GM18520 (cell line): ENCODE results near the gene MUC4.
"Not testable (repeated sequence)": the region's sequence is repeated elsewhere in the genome, so short reads cannot be mapped to it uniquely, and the experiment has no call there.

Experiments used
- ATAC-seq: cut with Tn5 transposase; IDR thresholded peaks from one replicate; pipeline ENCODE4 v1.9.1; 2021; ENCODE audit not compliant: unreplicated experiment

Gene MUC4

DNA sequence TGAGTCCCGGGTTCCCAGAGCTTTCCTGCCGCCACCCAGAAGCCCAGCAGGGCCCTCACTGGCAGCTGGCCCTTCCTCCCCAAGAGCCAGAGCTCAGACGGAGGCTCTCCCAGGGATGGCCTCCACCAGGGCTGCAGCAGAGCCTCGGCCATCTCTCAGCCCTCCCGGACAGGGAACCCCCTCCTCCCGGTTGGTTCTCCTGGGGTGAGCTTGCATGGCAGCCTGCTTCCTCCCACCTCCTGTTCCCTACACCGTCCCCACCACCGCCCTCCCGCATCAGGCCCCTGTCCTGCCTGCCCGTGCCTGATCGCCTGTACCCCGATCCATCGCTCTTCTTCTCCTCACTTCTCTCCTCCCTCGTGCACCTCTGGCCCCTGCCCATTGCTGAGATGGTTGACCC lies 24.1 kb upstream of the MUC4 start:
- no peak for ATAC-seq

DNA sequence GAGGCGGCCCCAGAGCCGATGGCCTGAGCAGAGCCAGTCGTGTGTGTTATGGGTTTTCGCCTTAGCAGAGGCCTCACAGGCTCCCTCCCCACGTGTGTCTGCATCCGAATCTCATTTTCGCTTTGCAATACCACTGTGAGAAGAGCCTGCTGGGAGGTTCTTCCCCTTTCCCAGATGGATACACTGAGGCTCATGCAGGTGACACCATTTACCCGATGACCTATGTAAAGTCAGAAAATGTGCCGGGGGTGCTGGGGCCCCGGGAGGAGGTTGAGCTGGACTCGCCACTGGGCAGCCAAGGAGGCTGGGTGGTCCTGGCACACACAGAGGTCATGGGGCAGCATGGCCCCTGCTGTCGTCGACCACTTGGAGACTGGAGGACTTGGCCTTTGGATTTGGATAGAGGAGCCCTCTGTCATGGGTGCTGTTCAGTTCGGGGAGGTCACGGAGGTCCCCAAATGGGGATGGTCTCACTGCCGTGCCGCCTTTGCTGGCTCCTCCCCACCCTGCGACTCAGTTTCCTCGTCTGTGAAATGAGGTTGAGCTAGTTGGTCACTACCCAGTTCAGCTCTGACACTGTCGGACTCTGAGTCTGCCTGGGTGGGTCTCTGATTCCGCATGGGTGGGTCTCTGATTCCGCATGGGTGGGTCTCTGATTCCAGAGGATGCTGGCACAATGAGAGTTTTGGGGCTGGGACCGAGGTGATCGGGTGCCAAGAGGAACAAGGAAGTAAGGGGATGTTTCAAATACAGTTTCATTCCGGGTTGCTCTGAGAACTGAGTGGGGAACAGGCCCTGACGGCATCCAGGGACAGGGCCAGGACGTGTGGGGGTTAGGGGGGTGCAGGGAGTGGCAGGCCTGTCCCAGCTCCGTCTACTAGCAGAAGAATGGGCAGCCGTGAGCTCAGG lies 23.2 kb upstream of the MUC4 start:
- ATAC-seq = no peak

DNA sequence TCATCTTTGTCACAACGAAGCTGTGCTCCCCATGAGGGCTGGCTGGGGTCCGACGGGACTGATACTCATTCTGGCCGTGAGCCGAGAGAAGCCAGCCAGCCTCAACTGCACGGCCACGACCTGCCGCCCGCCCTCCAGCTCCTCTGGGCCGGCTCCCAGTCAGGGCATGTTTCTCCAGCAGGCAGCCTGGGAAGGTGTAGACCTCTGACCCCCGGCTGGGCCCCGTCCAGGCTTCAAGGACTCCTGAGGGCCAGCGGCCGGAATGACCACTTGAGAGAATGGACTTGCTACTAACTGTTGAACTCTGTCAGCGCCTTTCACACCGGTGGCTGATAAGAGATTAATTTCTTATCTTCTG lies 18.1 kb upstream of the MUC4 start:
- no peak for ATAC-seq

DNA sequence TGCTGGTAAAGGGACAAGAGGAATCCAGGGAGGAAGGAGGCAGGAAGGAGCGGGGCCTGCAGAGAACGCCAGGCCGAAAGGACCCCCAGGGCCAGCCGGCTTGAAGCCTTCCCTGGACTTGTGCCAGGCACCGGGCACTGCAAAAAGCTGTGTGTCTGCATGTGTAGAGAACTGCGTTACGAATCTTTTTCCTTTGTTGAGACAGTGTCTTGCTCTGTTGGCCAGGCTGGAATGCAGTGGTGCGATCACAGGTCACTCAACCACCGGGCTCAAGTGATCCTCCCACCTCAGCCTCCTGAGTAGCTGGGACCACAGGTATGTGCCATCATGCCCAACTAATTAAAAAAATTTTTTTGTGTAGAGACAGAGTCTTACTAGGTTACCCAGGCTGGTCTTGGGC lies 17.0 kb upstream of the MUC4 start:
- no peak for ATAC-seq

DNA sequence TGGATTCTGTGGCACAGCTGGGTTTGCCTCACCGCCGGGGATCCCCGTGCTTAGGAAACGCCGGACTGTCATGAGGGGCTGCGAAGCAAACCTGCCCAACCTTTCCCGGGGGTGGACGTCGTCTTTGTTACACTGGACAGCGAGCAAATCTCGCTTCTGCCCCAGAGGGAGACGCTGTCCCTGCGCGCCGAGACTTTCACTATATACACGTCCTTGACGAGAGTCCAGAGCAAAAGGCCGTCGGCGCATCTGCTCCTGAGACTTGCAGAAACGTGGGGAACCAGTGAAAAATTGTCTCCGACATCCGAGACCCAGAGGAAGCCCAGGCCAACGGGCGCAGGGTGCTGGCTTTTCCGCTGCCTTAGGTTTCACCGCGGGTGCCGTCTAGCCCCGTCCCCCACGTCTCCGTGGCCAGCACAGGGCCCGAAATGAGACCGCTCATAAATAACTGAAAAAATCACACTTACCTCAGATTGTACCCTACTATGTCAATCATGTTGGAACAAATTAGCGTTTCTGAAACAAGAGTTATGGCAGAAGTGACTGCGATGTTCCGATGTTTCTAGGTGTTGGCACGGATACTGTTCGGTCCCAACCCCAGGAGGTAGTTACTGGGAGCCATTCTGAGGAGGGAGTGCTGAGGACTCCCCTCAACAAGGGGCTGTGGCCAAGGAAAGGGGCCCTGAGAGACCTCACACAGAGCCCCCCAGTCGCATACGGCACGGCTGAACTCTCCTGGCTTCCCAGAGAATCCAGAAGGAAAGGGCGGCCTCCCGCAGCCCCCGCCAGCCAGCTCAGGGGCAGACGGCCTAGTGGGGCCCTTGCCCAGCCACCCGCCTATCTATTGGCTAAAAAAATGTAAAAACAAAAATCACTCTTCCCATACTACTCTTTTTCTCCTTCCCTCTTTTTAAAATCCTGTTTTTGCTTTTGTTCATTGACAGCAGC lies 14.4 kb upstream of the MUC4 start:
- no peak for ATAC-seq

DNA sequence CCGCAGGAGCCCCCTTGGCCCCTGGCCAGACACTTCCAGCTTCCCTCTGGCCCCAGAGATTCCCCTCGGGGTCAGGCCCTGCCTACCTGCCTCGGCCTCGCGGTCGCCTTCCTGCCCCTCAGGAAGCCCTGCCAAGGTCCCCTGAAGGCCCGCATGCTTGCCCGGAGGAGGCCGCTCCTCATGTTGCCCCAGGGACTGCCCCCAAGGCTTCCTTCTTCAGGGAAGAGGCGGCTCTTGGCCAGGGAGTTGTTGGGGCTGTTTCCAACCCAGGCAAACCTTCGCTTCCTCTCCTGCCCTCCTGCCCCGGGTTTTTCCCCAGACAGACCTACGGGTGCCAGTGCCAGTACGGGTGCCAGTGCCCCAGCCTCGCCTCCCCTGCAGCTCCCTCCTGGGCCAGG lies 13.5 kb upstream of the MUC4 start:
- ATAC-seq = no peak

DNA sequence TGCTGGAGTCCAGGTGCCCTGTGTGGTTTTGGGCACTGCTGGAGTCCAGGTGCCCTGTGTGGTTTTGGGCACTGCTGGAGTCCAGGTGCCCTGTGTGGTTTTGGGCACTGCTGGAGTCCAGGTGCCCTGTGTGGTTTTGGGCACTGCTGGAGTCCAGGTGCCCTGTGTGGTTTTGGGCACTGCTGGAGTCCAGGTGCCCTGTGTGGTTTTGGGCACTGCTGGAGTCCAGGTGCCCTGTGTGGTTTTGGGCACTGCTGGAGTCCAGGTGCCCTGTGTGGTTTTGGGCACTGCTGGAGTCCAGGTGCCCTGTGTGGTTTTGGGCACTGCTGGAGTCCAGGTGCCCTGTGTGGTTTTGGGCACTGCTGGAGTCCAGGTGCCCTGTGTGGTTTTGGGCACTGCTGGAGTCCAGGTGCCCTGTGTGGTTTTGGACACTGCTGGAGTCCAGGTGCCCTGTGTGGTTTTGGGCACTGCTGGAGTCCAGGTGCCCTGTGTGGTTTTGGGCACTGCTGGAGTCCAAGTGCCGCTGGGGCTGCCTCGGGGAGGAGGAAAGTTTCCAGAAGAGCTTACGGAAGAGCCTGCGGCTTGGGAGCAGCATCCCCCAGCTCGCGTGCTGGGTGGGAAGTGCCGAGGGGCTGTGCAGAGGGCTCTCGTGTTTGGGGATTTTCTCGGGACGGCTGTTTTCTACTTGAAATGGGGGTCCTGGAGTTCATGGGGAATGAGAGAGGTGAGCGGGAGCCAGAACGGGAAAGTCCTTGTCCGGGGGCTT lies 12.9 kb upstream of the MUC4 start:
- not testable (repeated sequence) for ATAC-seq

DNA sequence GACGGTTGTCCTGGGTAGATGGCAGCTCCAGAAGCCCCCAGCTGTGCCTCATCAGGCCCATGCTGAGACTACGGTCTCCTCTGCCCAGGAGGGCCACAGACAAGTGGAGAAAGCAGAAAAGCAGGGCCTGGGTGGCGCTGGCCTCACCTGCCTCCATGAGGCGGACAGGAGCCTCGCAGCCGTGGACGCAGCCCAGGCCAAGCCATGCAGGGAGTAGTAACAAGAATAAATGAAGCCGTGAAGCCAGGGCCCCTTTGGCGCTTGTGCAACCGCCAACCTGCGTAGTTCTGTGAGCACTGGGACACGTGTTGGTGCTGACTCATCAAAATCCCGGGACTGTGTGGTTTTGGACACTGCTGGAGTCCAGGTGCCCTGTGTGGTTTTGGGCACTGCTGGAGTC lies 12.3 kb upstream of the MUC4 start:
- ATAC-seq = no peak

DNA sequence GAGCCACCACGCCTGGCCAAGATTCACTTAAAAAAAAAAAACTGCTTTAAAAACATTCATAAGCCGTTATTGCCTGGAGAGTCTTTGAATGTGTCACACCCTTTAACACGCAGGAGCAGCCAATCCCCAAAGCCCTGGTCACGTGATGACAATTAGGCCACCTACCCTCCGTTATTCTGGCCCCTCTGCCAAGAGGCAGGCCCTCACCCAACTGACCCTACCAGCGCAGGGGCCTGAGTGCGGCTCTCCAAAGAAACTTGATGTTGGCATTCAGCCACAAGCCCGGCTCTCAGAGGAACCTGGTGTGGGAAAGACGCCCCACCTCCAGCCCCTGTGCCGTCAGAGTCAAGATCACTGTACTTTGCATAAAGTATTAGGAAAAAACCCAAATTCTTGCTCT lies 11.6 kb upstream of the MUC4 start:
- ATAC-seq = no peak

DNA sequence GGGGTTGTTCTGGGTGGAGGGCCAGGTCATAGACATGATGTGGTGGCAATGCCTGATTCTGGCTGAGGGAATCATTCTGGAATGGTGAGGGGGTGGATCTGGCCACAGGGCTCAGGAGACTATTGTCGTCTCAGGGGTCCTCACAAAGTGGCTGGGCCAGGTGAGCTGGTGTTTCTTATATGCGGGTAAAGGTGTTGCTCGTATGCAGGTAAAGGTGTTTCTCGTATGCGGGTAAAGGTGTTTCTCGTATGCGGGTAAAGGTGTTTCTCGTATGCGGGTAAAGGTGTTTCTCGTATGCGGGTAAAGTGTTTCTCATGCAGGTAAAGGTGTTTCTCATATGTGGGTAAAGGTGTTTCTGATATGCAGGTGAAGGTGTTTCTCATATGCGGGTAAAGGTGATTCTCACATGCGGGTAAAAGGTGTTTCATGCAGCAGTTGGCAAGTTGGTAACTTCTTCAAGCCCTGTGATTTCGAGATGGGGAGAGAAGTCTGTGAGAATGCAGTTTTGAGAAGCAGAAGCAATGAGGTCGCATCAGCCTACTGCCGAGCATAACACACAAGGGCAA lies 10.5 kb upstream of the MUC4 start:
- ATAC-seq = no peak

DNA sequence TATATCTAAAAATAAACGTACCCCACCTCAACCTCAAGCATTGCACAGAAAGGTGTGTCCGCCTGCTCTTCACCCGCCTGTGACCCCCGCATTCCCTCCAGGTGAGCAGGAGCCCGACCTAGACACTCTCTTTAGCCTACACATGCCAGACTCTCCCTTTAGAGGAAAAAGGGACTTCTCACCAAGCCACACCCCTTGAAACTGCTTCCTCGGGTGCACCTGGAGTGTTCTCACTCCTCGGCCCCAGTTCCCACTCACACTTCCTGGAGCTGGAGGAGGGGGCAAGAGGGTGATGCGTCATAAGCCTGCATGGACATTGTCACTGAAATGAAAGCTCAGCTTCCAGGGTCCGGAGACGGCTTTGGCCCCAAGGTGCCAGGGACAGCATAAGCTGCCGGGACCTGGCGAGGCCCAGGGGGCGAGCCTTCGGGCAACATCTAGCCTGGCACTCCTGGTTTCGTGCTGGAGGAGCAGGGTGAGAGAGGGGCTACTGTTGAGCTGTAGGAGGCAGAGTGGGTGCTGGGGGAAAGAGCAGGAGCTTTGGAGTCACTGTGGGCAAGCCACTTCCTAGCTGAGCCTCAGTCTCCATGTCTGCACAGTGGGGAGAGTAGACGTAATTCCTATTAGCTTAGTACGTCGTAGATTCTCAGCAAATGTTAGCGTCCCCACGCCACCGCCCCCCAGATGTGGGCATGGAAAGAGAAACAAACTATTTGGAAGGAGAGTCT lies 9.8 kb upstream of the MUC4 start:
- no peak for ATAC-seq

DNA sequence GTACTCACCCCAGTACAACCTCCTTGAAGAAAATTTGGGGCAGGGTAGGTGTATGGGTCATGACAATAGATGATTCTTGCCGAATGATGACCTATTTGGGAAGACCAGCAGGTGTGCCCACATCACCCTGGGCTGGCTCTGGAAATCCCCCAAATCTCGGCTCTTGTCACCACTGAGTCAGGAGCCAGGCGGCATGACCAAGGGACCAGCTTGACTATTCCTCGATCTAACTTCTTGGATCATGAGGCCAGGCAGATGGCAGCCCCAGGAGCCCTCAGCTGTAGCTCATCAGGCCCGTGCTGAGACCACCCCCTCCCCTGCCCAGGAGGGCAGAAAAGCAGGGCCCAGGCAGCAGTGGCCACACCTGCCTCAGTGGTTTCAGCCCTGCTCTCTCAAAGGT lies 9.2 kb upstream of the MUC4 start:
- no peak for ATAC-seq

DNA sequence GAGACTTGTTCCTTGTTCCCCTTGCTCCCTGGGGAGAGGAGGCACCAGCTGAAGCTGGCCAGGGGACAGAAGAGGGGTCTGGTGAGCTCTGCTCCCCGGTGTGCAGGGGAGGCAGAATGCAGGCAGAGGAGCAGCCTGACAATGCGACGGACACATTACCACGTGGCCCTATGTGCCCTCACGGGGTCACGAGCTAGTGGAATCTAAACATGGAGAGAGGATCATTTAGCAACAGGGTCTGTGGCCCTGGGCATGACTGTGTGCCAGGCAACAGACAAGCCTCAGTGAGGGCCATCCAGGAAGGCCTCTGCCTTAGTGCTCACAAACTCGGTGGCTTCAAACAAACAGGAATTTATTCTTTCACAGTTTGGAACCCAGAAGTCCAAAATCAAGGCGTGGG lies 8.5 kb upstream of the MUC4 start:
- ATAC-seq = no peak

DNA sequence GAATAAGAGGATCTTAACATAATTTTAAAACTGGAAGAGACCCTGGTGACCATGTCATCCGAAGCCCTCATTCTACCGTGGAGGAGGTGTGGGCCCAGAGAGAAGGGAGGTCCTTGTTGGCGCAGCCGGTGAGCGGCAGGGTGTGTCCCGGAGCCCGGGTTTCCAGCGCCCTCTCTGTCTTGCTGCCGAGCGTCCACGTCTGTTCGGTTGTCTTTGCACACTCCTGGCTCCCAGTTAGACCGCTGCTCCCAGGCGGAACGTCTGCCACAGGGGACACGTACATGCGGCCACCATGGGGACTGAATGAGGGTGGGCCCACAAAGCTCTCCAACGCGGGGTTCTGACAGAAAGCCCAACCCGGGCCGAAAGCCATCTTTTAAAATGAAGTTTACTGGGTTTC lies 6.6 kb upstream of the MUC4 start:
- ATAC-seq = no peak

DNA sequence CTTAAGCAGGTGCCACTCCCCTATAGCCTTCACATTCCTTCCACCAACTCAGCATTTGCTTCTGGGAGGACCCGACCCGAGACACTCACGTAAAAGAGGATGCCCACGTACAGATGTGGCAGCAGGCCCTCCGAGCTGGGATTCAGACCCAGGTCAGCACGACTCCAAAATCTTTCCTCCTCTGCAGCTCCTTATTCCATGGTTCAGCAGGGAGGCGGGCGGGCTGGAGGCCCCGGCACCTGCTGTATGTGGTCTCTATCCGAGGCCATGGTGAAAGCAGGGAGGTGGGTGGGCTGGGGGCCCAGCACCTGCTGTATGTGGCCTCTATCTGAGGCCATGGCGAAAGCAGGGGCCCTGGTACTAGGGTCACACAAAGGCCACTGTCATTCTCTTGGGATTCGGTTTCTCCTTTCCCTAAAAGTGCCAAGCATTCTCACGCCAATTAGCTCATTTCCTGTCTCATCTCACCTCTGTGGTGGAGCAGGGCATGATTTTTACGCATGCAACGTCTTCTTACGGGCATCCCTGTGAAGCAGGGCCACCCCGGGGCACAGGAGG lies 5.9 kb upstream of the MUC4 start:
- ATAC-seq = no peak

DNA sequence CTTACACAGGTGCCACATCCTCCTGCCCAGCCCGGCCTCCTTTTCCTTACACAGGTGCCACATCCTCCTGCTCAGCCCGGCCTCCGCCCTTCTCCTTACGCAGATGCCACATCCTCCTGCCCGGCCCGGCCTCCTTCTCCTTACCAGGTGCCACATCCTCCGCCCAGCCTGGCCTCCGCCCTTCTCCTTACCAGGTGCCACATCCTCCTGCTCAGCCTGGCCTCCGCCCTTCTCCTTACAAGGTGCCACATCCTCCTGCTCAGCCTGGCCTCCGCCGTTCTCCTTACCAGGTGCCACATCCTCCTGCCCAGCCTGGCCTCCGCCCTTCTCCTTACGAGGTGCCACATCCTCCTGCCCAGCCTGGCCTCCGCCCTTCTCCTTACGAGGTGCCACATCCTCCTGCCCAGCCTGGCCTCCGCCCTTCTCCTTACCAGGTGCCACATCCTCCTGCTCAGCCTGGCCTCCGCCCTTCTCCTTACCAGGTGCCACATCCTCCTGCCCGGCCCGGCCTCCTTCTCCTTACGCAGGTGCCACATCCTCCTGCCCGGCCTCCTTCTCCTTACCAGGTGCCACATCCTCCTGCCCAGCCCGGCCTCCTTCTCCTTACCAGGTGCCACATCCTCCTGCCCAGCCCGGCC lies 4.7 kb upstream of the MUC4 start:
- ATAC-seq = not testable (repeated sequence)

DNA sequence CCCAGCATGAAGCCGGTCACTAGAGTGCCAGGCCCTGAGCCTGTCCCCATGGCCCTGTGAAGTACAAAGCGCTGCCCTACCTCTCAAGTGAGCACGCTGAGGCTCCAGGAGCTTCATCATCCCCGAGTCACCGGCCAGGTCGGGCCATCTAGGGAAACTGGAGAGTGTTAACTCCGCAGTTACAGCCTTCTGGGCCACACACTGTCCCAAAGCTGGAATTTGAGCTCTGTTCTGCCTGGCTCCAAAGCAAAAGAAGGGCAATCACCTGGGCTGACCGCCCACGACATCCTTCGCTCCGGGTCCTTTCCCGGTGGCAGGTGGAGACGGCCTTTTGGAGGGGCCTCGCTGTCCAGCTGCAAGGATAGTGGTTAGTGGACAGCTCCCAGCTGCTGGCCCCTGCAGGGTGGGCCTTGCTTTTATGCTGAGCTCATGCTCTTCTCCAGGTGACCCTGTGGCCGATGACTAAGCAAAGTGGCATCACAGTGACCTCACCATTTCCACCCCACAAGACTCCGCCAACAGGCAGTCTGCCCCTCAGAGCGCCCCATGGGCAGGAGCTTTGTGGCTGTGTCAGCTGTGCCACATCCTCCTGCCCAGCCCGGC lies 3.5 kb upstream of the MUC4 start:
- ATAC-seq = no peak

DNA sequence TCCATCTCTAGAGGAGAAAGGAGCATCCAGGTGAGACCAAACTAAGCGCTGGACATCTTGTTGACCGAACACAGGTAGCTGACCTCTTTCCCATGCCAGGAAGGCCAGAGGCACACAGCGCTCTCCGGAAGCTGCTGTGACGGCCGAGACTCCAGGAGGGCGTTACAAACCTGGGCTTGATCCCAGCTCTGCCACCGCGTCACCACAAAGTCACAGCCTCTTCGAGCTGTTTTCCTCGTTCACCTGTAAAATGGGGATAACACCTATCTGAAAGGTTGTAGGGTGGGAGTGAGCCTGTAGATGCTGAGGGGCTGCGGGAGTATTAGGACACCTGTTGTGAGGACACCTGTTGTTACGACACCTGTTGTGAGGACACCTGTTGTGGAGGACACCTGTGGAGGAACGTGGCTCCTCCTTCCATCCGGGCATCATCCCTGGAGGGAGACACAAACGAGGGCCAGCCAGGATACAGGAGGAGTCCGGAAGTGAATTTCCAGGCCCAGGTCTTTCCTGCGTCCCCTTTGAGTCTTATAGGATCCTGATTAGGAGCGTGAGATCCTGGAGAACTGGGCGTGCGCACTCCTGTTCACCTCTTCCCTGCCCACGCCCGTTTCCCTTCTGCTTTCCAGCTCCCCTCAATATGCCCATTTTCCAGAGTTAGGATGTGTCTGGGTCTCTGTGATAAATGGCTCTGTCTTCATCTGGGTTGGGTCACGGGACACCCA lies 2.3 kb upstream of the MUC4 start:
- ATAC-seq = no peak

DNA sequence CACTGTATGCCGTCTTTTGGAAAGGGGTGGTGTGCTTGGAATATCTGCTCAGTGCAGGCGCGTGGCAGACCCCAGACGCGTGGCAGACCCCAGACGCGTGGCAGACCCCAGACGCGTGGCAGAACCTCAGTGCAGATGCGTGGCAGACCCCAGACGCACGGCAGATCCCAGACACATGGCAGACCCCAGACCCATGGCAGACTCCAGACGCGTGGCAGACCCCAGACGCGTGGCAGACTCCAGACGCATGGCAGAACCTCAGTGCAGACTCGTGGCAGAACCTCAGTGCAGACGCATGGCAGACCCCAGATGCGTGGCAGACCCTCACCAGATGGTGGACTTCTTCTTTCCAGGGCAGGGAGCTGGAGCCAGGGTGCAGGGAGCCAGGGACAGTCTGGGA lies 637 bp upstream of the MUC4 start:
- ATAC-seq = no peak
